ENCODE measurements around the gene BLACAT1.

The BLACAT1 gene

DNA sequence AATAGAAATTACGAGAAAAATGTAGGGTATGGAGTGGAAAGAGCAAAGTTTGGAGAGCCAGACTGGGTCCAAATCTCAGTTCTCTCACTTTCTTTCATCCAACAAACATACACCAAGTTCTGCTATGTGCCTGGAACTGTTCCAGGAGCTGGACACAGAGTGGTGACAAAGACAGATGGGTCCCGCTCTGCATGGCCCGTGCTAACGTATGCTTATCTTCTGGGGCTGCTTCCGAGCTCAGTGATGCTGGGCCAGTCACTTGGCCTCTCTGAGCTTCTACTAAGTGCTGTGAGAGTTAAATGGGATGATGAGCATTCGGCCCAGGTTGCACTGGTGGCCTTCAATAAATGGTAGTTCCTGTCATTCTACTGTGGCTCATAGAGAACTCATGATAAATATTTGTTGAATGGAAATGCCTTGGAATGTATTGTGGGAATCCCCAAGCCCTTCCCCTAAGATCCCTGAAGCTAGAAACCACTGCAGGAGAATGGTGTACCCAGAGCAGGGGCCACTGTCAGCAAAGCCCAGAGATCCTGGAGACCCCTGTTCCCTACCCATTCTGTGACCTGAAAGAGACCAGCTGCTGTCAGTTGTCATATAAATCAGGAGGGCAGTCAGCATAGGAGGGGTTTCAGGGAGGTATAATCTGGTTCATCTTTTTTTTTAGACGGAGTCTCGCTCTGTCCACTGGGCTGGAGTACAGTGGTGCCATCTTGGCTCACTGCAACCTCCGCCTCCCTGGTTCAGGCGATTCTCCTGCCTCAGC, 37.8 kb downstream of the BLACAT1 start:
- Histone ChIP-seq H3K23ac (ENCODE audit: low read length in 2 of 2) (no peak overlapping the region), H2BK12ac (ENCODE audit: low read length in 2 of 2) (no peak overlapping the region)

DNA sequence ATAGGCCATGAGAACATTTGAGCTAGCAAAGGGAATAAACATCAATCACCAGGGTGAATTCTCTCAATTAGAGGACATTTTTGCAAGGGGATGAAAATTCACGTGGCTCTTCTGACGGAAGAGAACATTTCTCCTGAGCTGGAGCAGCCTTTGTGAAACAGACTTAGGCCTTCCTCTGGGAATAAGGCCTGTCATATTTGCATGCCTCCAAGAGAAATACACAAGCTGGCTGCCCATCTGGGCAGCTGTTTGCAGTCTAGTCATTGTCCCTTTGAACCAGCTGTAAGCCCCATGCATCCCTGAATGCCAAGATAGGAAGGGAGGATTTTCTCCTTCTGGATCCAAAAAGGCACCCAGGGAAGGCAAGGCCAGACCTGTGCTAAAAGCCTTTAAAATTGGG, 39.5 kb downstream of the BLACAT1 start:
- Histone ChIP-seq H3K23ac (ENCODE audit: low read length in 2 of 2) (no peak overlapping the region), H2BK12ac (ENCODE audit: low read length in 2 of 2) (no peak overlapping the region)
- whole genome bisulfite sequencing, result 72% methylated on average over 2 of the region's 2 CpGs

More for the DNA sequence above, 37.8 kb downstream of the BLACAT1 start:
- H3K4me3 ChIP-seq (ENCODE audit: insufficient read depth in 1 of 2, low read depth in 1 of 2, low read length in 2 of 2), result no peak overlapping the region
- no peak overlapping the region for H2BK120ac ChIP-seq (ENCODE audit: low read depth, low read length)
- no peaks in the 10 kb centered on the region for H3K36me3 ChIP-seq (ENCODE audit: control insufficient read depth in 1 of 2, insufficient read depth in 2 of 2, low read depth in 1 of 2, low read length in 2 of 2)
- no peak overlapping the region for H4K8ac ChIP-seq (ENCODE audit: low read length)
- H3K79me1 ChIP-seq (replicated peaks; ENCODE audit: low read length, poor library complexity, severe bottlenecking), result no peaks in the 10 kb centered on the region
- H3K4me1 ChIP-seq (ENCODE audit: control insufficient read depth, insufficient read depth, low read depth, low read length), result no peaks in the 10 kb centered on the region
- DNase-seq, result no peak
- no peak overlapping the region for H2BK5ac ChIP-seq (ENCODE audit: low read depth, low read length, poor library complexity, severe bottlenecking)
- no peak overlapping the region for H3K9ac ChIP-seq (ENCODE audit: low read length)
- no peak overlapping the region for H3K27ac ChIP-seq (ENCODE audit: low read length, poor library complexity, severe bottlenecking)
- no peak overlapping the region for H2AFZ ChIP-seq (ENCODE audit: low read depth, low read length)
- no peak overlapping the region for H2AK5ac ChIP-seq (ENCODE audit: low read length, severe bottlenecking)
- 81% methylated on average over 9 of the region's 10 CpGs for WGBS
- H3K27me3 ChIP-seq (ENCODE audit: control insufficient read depth in 1 of 2, insufficient read depth in 1 of 2, low read length in 2 of 2), result peaks cover 61 to 76% of the 10 kb centered on the region in 2 experiments
- H3K4ac ChIP-seq (ENCODE audit: low read depth in 1 of 2, low read length in 2 of 2), result no peak overlapping the region
- H3K18ac ChIP-seq (ENCODE audit: low read depth in 1 of 2, low read length in 2 of 2), result no peak overlapping the region
- H3K9me3 ChIP-seq (ENCODE audit: control insufficient read depth, low read length), result no peaks in the 10 kb centered on the region
- no peak overlapping the region for H3K4me2 ChIP-seq (ENCODE audit: low read length, poor library complexity, severe bottlenecking)
- no peak overlapping the region for H2BK15ac ChIP-seq (ENCODE audit: low read depth, poor library complexity, severe bottlenecking)
- H3K14ac ChIP-seq (ENCODE audit: low read length in 2 of 2), result no peak overlapping the region
- H4K91ac ChIP-seq (ENCODE audit: low read length), result no peak overlapping the region

DNA sequence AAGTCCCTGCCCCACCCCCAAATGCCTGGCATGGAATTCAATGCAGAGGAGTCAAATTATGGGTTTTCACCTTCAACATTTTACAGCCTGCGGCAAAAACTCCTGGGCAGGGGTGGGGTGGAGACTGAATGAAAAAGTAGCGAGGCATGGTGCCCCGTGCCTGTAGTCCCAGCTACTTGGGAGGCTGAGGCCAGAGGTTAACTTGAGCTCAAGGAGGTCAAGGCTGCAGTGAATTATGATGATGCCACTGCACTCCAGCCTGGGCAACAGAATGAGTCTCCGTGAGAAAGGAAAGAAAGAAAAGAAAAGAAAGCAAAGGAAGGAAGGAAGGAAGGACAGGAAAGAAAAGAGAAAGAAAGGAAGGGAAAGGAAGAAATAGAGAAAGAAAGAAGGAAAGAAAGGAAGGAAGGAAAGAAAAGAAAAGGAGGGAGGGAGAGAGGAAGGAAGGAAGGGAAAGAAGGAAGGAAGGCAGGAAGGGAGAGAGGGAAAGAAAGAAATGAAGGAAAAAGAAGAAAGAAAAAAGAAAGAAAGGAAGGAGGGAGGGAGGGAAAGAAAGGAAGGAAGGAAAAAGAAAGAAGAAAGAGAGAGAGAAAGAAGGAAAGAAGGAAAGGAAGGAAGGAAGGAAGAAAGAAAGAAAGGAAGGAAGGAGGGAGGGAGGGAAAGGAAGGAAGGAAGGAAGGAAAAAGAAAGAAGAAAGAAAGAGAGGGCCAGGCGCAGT, 45.1 kb downstream of the BLACAT1 start:
- WGBS, result 79% methylated on average over 5 of the region's 5 CpGs

More for the DNA sequence above, 39.5 kb downstream of the BLACAT1 start:
- Histone ChIP-seq H3K4me2 (ENCODE audit: low read length, poor library complexity, severe bottlenecking) (no peak overlapping the region), H3K36me3 (ENCODE audit: control insufficient read depth in 1 of 2, insufficient read depth in 2 of 2, low read depth in 1 of 2, low read length in 2 of 2) (no peaks in the 10 kb centered on the region), H3K27me3 (ENCODE audit: control insufficient read depth in 1 of 2, insufficient read depth in 1 of 2, low read length in 2 of 2) (peaks cover 51 to 72% of the 10 kb centered on the region in 2 experiments), H2BK5ac (ENCODE audit: low read depth, low read length, poor library complexity, severe bottlenecking) (no peak overlapping the region), H3K79me1 (replicated peaks; ENCODE audit: low read length, poor library complexity, severe bottlenecking) (no peaks in the 10 kb centered on the region), H3K14ac (ENCODE audit: low read length in 2 of 2) (peak overlapping the region in 1 of 2 experiments; percentile 5), H3K4ac (ENCODE audit: low read depth in 1 of 2, low read length in 2 of 2) (no peak overlapping the region), H3K27ac (ENCODE audit: low read length, poor library complexity, severe bottlenecking) (no peak overlapping the region), H2BK120ac (ENCODE audit: low read depth, low read length) (no peak overlapping the region), H4K8ac (ENCODE audit: low read length) (no peak overlapping the region), H2AK5ac (ENCODE audit: low read length, severe bottlenecking) (no peak overlapping the region), H3K9ac (ENCODE audit: low read length) (no peak overlapping the region), H2BK15ac (ENCODE audit: low read depth, poor library complexity, severe bottlenecking) (no peak overlapping the region), H2AFZ (ENCODE audit: low read depth, low read length) (no peak overlapping the region), H3K9me3 (ENCODE audit: control insufficient read depth, low read length) (no peaks in the 10 kb centered on the region), H4K91ac (ENCODE audit: low read length) (no peak overlapping the region), H3K4me3 (ENCODE audit: insufficient read depth in 1 of 2, low read depth in 1 of 2, low read length in 2 of 2) (no peak overlapping the region), H3K18ac (ENCODE audit: low read depth in 1 of 2, low read length in 2 of 2) (no peak overlapping the region), H3K4me1 (ENCODE audit: control insufficient read depth, insufficient read depth, low read depth, low read length) (no peaks in the 10 kb centered on the region)
- DNase-seq, result no peak

DNA sequence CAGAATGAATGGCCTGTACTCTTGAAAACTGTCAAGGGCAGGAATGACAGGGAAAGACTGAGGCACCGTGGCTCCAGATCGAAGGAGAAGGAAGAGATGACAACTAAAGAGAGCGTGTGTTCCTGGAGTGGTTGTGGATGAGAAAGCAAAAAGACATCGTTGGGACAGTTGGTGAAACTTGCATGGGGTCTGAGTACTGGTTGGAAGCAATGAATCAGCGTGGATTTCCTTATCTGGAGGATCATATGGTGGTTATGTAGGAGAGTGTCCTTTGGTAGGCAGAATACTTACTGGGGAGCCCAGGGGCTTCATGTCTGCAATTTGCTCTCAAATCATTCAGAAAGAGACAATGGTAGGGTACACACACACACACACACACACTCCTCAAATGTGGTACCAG, 47.9 kb downstream of the BLACAT1 start:
- no peak overlapping the region for H3K23ac ChIP-seq (ENCODE audit: low read length in 2 of 2)
- no peak overlapping the region for H4K8ac ChIP-seq (ENCODE audit: low read length)
- H3K36me3 ChIP-seq (ENCODE audit: control insufficient read depth in 1 of 2, insufficient read depth in 2 of 2, low read depth in 1 of 2, low read length in 2 of 2), result no peaks in the 10 kb centered on the region
- no peak overlapping the region for H2AK5ac ChIP-seq (ENCODE audit: low read length, severe bottlenecking)
- H2BK120ac ChIP-seq (ENCODE audit: low read depth, low read length), result no peak overlapping the region
- H3K9ac ChIP-seq (ENCODE audit: low read length), result no peak overlapping the region
- H3K4ac ChIP-seq (ENCODE audit: low read depth in 1 of 2, low read length in 2 of 2), result no peak overlapping the region
- H3K27me3 ChIP-seq (ENCODE audit: control insufficient read depth in 1 of 2, insufficient read depth in 1 of 2, low read length in 2 of 2), result peaks cover 19 to 39% of the 10 kb centered on the region in 2 experiments
- H3K27ac ChIP-seq (ENCODE audit: low read length, poor library complexity, severe bottlenecking), result no peak overlapping the region
- DNase-seq, result no peak
- H3K14ac ChIP-seq (ENCODE audit: low read length in 2 of 2), result no peak overlapping the region
- H3K4me3 ChIP-seq (ENCODE audit: insufficient read depth in 1 of 2, low read depth in 1 of 2, low read length in 2 of 2), result no peak overlapping the region
- no peaks in the 10 kb centered on the region for H3K9me3 ChIP-seq (ENCODE audit: control insufficient read depth, low read length)
- no peak overlapping the region for H2BK5ac ChIP-seq (ENCODE audit: low read depth, low read length, poor library complexity, severe bottlenecking)
- H2BK15ac ChIP-seq (ENCODE audit: low read depth, poor library complexity, severe bottlenecking), result no peak overlapping the region
- H3K4me2 ChIP-seq (ENCODE audit: low read length, poor library complexity, severe bottlenecking), result no peak overlapping the region
- WGBS, result 68% methylated on average over 5 of the region's 5 CpGs
- no peaks in the 10 kb centered on the region for H3K79me1 ChIP-seq (replicated peaks; ENCODE audit: low read length, poor library complexity, severe bottlenecking)
- no peak overlapping the region for H2BK12ac ChIP-seq (ENCODE audit: low read length in 2 of 2)
- H3K18ac ChIP-seq (ENCODE audit: low read depth in 1 of 2, low read length in 2 of 2), result no peak overlapping the region
- H4K91ac ChIP-seq (ENCODE audit: low read length), result no peak overlapping the region
- no peaks in the 10 kb centered on the region for H3K4me1 ChIP-seq (ENCODE audit: control insufficient read depth, insufficient read depth, low read depth, low read length)
- no peak overlapping the region for H2AFZ ChIP-seq (ENCODE audit: low read depth, low read length)

More for the DNA sequence above, 45.1 kb downstream of the BLACAT1 start:
- Histone ChIP-seq H2BK12ac (ENCODE audit: low read length in 2 of 2) (no peak overlapping the region), H3K4ac (ENCODE audit: low read depth in 1 of 2, low read length in 2 of 2) (no peak overlapping the region), H3K27ac (ENCODE audit: low read length, poor library complexity, severe bottlenecking) (no peak overlapping the region), H4K8ac (ENCODE audit: low read length) (no peak overlapping the region), H3K4me3 (ENCODE audit: insufficient read depth in 1 of 2, low read depth in 1 of 2, low read length in 2 of 2) (no peak overlapping the region), H3K9ac (ENCODE audit: low read length) (no peak overlapping the region), H3K79me1 (replicated peaks; ENCODE audit: low read length, poor library complexity, severe bottlenecking) (no peaks in the 10 kb centered on the region), H3K18ac (ENCODE audit: low read depth in 1 of 2, low read length in 2 of 2) (no peak overlapping the region), H2BK15ac (ENCODE audit: low read depth, poor library complexity, severe bottlenecking) (no peak overlapping the region), H3K23ac (ENCODE audit: low read length in 2 of 2) (no peak overlapping the region), H3K4me2 (ENCODE audit: low read length, poor library complexity, severe bottlenecking) (no peak overlapping the region), H3K36me3 (ENCODE audit: control insufficient read depth in 1 of 2, insufficient read depth in 2 of 2, low read depth in 1 of 2, low read length in 2 of 2) (no peaks in the 10 kb centered on the region), H2BK120ac (ENCODE audit: low read depth, low read length) (no peak overlapping the region), H3K14ac (ENCODE audit: low read length in 2 of 2) (no peak overlapping the region), H4K91ac (ENCODE audit: low read length) (no peak overlapping the region), H2BK5ac (ENCODE audit: low read depth, low read length, poor library complexity, severe bottlenecking) (no peak overlapping the region), H3K9me3 (ENCODE audit: control insufficient read depth, low read length) (no peaks in the 10 kb centered on the region), H2AK5ac (ENCODE audit: low read length, severe bottlenecking) (no peak overlapping the region), H2AFZ (ENCODE audit: low read depth, low read length) (no peak overlapping the region), H3K4me1 (ENCODE audit: control insufficient read depth, insufficient read depth, low read depth, low read length) (no peaks in the 10 kb centered on the region), H3K27me3 (ENCODE audit: control insufficient read depth in 1 of 2, insufficient read depth in 1 of 2, low read length in 2 of 2) (peaks cover 30 to 53% of the 10 kb centered on the region in 2 experiments)
- no peak for DNase-seq

All from mesenchymal stem cell (in vitro differentiated cells and primary cell).